Measurements from ENCODE around the gene GPR39.

DNA sequence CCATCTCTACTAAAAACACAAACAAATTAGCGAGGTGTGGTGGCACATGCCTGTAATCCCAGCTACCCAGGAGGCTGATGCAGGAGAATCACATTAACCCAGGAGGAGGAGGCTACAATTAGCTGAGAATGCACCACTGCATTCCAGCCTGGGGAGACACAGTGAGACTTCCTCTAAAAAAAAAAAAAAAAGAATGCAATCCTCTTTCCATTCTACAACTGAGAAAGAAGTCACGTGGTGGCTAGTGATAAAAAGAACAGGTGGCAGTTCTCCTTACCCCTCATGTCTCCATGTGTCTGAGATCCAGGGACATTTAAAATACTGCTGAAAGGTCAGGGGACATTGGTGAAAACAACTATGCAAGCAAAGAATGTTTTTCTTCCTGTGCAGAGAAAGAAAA, 24.4 kb upstream of the GPR39 start:
- no peak for TF ChIP-seq EZH2phosphoT487 (conservative IDR thresholded peaks at IDR 0.05; ENCODE audit: low read length)
- TF ChIP-seq, protein P1, sequence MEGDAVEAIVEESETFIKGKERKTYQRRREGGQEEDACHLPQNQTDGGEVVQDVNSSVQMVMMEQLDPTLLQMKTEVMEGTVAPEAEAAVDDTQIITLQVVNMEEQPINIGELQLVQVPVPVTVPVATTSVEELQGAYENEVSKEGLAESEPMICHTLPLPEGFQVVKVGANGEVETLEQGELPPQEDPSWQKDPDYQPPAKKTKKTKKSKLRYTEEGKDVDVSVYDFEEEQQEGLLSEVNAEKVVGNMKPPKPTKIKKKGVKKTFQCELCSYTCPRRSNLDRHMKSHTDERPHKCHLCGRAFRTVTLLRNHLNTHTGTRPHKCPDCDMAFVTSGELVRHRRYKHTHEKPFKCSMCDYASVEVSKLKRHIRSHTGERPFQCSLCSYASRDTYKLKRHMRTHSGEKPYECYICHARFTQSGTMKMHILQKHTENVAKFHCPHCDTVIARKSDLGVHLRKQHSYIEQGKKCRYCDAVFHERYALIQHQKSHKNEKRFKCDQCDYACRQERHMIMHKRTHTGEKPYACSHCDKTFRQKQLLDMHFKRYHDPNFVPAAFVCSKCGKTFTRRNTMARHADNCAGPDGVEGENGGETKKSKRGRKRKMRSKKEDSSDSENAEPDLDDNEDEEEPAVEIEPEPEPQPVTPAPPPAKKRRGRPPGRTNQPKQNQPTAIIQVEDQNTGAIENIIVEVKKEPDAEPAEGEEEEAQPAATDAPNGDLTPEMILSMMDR (IDR thresholded peaks at IDR 0.05; ENCODE audit: insufficient read depth, low read length, poor library complexity, severe bottlenecking), result no peak
